Amniotic stem cell (primary cell): ENCODE measurements around the gene RPS17.
"Not testable (repeated sequence)": the region's sequence is repeated elsewhere in the genome, so short reads cannot be mapped to it uniquely, and the experiment has no call there.

Experiments
- DNase-seq: peaks from one replicate; lab custom pipeline; 2025; lab: John Stamatoyannopoulos, UW

The RPS17 gene

DNA sequence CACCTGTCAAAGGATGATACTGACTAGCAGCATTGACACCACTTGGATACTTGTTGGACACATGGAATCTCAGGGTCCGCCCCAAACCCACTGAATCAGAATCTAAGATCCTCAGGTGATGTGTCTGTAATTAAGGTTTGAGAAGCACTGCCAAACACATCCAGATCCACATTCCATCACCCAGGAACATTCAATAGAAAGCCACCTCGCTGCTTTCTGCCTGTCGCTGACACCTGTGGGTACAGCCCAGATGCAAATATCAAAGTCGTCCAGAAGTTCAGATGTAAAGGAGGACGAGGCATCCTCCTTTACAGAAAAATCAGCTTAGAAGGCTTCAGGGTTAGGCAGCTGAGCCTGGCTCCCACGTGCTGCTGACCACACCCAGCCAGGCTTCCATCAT lies 5.2 kb upstream of the RPS17 start:
- DNase-seq: no peak

DNA sequence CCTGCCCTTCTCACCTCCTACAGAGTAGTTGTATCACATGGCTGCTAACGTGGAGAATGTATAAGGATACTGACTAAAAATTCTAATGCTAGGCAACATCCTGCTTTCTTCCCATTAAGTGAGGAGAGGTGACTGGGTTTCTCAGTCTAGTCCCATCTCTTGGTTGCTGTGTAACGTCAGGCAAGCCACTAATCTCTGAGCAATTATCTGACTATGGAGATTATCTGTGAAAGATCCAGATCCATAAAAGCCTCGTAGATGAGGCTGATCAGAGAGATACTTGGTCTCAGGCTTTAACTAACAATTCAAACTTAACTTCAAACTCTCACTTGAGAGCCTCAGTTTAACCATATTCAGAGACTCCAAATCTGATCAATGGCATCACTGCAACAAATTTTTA lies 4.7 kb upstream of the RPS17 start:
- DNase-seq: no peak

DNA sequence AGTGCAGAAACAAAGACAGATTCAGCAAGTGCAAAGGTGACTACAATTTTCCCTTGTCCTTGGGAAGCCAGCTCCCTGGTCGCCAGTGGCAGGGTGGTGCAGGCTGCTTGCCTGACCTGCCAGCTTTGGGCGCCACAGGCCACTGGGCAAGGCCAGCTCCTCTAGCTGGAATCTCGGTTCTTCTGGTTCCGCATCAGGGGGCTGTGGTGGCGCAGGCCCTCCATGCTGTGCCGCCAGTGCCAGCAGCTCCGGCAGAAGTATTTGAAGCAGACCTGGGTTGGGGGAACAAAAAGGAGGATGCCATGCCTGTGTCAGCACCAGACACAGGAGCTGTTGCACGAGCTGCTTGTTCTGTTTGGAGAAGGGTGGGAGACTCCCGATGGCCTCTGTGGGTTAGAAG lies 4.2 kb upstream of the RPS17 start:
- DNase-seq: no peak

DNA sequence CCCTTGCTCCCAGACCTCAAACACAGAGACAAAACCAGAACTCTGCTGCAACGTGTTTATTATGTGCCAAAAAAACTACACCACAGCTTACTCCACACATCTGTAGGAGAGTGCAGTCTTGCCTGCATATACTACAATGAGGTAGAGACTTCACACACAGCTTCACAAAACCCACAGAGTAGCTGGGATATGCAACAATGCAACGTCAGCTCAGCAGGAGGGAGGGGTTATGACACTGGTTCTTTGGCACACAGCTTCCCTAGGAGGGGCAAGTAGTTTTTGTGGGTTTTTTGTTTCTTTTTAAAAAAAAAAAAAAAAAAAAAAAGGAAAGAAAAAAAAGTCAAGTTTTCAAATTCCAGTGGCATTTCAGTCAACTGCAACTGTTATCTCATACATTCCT lies 2.9 kb upstream of the RPS17 start:
- DNase-seq: no peak

DNA sequence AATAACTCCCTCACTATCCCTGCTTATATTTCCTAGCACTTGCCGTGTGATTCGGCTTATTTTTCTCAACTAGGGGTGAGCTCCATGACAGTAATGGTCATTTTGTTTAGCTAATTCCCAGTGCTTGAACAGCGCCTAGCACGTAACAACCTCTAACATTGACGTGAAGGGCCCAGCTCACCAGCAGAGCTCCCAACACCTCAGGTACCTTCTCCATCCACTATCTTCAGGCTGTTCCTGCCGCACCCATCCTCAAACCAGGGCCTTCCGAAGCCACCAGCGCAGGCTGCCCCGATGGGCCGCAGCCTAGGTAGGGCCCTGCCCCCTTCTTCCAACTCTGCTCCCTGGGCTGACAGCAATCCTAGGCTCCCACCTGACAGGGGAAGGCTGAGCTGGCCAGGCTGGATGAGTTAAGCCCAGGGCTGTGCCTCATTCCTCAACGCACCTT lies 751 bp upstream of the RPS17 start:
- DNase-seq: no peak

DNA sequence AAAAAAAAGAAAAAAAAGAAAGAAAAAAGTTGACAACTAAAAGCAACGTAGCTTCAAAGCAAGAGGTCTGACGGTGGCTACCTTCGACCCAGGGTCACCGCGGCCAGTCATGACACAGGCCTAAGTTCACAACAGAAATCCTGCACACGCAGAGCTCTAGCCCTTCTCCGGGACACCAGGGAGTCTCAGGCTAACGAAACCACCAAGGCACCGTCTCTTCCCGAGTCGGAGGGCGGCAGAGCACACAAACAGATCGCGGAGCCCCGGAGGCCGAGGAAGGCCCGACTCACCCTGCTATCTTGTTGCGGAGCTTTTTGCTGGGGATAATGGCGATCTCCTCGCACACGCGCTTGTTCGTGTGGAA lies 584 bp downstream of the RPS17 start:
- DNase-seq: no peak

DNA sequence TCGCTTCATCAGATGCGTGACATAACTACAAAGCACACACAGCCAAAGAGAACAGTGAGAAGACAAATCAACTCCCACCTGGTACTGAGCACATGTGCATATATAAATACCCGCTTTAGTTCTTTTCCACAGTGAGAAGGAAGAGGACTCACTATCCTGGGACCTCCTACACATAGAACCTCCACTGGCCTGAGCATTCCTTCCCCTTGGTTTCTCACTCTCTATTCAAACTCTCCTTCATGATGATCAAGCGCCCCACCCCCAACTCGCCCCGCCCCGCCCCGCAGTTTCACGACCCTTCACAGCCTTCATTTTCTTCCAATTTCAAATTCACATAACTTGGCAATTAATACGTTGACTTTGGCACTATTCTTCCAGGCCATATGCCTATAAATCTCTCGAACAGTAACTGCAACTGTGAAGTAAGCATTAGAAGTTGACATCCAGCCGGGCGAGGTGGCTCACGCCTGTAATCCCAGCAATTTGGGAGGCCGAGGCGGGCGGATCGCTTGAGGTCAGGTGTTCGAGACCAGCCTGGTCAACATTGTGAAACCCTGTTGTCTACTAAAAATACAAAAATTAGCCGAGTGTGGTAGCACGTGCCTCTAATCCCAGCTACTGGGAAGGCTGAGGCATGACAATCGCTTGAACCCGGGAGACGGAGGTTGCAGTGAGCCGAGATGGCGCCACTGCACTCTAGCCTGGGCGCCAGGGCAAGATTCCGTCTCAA lies 1.1 kb downstream of the RPS17 start:
- DNase-seq: no peak

DNA sequence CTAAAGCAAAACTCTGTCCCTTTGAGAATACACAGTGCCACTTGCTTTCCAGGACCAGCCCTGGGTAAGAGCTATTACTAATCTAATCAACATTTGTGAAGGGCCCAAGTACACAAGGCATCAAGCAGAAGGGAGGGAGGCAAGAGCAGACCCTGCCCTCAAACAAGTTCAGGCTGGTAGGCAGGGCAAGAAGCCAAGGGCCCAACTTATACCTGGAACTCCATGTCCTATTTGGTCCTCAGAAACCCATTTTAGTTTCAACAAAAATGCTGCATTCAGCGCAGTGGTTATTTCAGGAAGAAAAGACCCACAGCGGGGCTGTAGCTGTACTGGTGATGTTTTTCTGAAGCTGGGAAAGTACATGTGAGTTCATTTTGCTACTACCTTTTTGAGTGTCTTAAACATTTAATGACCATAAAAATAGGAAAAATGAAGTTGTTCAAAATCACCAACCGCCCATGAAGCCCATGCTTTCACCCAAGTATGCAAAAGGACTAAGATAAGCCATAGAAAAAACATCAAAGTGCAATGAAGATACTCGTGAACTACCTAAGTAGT lies 2.8 kb downstream of the RPS17 start:
- DNase-seq: no peak

DNA sequence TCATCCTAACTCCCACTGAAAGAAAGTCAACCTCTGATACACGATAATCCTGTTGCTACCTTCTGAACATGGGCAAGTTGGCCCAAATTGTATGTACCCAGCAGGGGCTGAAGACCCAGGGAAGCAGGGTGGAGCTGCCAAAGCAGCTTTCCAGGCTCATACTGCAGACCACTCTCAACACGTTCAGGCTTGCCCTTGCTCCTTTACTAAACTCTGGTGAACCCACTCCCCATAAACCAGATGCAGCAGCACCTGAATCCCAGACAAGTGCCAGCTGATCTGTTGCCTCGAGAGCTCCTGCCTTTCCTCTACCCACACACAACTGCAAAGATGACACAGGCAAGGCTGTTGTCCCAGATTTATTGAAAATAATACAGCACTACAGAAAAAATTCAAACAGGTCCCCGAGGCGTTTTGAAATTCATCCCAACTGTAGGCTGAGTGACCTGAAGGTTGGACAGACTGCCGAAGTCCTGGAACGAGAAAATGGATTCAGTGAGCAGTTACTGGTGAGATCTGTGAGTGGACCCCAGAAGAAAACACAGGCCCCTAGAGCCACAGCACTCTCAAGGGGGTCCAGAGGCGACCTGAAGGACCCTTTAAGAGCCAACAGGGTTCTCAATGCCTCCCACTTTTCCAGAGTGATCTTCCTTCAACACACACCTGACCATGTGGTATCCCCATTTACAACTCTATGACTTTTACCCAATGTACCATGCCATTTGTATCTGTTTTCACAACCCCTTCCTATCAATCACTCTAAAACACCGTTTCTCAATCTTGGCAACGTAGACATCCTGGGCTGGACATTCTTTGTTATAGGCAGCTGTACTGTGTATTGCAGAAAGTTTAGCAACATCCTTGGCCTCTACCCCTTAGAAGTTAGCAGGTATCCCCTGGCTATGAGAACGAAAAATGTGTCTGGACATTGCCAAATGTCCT lies 3.6 kb downstream of the RPS17 start:
- DNase-seq: no peak

DNA sequence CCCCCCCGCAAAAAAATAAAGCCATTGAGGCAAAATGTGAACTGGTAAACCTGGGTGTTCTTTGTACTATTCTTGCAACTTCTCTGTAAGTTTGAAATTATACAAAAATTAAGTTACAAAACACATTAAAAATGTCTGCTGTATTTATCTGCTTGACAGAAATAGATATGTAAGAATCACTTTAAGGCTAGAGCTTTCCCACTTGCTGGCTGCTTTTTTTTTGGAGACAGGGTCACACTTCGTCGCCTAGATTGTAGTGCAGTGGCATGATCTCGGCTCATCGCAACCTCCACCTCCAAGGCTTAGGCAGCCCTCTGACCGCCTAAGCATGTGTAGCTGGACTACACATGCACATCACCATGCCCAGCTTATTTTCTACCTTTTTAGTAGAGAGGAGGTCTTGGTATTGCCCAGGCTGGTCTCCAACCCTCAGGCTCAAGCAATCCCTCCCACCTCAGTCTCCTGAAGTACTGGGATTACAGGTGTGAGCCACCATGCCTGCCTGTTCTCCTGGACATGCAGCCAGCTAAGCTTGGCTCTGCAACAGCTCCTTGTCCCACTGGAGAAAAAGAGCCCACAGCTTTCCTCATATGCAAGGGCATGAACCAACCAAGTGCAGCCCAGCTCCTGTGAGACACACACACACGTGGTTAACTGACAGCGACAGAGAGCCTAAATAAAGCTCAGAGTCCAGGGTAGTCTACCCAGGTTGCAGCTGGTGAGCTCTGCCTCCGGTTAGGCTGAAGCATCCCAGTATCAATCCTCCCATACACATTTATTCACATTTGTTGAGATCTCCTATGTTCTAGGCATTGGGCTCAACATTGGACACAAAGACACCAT lies 4.5 kb downstream of the RPS17 start:
- no peak for DNase-seq

DNA sequence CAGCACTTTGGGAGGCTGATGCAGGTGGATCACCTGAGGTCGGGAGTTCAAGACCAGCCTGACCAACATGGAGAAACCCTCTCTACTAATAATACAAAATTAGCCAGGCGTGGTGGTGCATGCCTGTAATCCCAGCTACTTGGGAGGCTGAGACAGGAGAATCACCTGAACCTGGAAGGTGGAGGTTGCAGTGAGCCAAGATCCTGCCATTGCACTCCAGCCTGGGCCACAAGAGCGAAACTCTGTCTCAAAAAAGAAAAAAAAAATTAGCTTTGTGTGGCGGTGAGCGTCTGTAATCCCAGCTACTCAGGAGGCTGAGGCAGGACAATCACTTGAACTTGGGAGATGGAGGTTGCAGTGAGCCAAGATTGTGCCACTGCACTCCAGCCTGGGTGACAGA lies 5.1 kb downstream of the RPS17 start:
- DNase-seq: not testable (repeated sequence)

DNA sequence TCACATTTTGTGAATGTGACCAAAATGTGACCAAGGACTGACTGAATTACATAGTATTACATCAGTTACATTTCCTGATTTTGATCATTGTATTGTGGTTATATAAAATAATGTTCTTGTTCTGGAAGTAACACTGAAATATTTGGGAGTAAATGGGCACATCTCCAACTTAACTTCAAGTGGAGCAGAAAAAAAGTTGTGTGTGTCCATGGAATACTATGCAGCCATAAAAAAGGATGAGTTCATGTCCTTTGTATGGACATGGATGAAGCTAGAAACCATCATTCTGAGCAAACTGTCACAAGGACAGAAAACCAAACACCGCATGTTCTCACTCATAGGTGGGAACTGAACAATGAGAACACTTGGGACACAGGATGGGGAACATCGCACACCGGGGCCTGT lies 5.8 kb downstream of the RPS17 start:
- not testable (repeated sequence) for DNase-seq

DNA sequence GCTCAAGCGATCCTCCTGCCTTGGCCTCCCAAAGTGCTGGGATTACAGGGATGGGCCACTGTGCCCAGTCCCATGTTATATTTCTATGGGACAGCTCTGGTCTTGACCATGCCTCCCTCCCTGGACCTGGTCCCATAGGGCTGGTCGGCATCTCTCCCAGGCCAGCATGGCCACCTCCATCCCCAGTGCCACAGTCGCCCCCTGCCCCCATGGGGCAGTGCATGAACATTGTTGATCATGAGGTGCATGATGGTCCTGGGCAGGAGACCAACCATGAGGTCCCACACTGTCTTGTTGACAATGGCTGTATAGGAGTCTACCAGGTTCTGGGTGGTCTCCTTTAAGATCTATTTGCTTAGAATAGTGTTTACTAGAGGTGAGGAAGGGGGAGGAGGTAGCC lies 6.5 kb downstream of the RPS17 start:
- DNase-seq: no peak

DNA sequence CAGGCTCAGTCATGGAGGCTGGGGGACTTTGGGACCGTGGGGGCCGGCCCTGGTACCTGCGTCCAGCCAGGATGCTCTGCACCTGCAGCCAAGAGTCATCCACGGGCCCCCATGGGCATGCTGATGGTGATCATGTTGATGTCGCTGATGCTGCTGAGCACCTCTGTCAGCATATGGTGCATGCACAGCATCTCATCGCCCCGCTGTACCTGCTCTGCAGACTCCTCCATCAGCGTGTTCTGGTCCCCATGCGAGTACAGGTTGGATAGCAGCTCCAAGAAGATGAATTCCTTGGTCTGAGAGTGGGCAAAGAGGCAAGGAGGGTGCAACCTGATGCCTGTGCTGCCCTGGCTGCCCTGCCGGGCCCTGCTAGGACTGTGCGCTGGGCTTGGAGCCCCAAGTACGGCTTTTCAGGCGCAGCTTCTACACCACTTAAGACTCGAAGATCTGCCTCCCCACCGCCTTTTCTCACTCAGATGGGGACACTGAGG lies 7.2 kb downstream of the RPS17 start:
- no peak for DNase-seq

DNA sequence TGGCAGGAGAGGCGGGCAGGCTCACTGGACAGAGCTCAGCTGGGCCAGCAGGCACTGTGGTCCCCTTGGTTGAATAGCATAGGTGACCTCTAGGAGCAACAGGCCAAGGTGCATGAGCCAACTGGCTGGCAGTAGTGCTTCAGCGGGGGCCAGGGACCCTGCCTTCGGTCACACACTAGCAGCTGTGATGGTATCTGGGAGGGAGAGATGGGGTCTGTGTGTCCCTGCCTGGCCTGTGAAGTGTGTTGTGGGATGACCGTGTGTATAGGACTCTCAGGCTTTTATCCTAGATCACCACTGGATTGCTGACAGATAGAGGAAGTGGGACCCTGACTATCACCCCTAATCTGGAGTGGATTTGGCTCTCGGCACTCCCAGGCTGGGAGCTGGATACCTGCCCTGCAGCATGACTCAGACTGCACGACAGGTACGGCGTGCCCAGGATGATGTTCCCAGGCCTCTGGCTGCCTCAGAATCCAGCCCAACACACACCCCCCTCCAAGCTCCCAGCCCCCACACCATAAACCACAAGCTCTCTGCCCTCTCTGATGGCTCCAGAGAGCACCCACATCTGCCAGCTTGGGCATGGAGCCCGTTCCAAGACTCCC lies 7.8 kb downstream of the RPS17 start:
- no peak for DNase-seq

DNA sequence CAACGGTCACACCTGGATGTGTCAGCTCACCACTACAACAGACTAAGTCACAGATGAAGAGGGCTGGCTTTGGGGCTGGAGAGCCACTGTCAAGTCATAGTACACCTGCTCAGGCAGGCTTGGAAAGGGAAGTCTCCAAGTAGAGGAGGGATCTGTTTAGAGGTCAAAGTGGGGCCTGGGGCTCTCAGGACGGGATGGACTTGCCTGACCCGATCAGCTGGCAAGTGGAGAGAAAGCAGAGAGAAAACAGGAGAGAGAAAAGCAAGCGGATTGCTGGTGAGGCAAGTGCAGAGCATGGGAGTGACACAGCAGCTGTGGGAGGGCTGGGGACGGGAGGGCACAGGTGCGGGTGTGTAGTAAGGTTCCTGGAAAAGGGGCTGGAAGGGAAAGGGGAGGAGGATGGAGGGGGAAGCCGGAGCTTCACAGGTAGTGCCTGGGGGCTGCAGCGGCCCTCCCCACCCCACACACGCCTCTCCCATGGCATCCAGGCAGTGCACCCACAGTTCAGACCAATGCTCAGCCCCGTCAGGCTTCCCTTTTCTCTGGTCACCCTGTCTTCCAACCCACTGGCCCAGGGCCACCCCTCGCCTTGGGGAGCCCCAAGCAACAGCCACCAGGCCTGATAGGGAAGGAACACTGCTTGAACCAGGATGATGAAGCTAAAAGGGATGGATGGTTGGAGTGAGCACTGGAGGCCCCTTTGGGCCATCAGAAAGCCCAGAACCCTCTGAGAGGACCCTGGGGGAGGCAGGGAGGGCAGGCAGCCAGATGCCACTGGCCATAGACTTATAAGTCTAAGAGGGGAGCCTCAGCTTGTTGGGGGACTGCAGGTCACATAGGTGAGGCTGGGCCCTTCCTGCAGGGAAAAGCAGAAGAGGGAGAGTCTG lies 8.5 kb downstream of the RPS17 start:
- no peak for DNase-seq

DNA sequence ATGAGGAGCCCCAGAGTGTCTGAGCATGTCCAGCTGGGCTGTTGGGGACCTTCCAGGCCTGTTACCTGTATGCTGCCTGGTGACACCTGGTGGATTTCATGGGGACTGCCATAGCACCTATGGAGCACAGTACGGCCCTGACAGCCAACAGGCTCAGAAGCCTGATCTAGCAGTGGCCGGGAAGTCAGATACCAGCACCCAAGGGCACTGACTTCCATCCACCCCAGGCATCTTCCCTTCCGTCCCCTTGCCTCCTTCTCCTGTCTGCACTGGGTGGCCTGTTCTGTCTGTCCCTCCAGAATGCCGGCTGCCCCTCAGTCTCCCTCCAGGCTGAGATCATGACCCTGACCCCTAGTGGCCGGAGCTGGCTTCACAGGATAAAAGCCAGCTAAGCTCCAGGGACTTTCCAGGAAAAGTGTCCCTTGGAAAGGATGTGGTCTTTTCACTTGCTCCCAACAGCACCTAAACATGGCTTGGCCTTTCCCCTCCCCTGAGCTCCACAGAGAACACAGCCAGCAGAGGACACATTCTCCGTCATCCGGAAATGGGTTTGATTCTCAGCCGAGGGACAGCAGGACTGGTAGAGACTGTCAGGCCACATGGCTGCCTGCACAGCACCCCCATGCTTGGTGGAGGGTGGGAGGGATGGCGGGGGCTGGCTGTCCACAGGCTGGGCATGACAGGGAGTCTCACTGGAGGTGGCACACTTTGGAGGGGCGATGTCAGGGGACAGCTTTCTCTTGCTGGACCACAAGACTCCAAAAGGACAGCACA lies 9.5 kb downstream of the RPS17 start:
- no peak for DNase-seq

DNA sequence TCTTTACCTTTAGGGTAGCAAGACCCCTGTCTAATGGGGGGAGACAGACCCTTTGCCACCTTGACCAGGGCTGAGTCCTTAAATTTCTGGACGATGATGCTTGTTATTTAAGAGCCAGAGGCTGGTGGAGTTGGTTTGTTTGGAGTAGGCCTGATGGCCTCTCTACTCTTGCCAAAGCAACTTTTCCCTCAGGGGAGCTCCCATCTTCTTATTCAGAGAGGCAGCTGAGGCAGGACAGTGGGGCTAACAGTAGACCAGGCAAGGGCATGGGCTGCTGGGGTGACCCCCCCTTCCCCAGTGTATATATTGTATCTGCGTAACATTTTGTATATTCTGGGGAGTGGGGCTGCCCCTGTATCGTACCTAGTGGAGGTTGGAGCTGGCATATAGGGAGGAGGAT lies 10.3 kb downstream of the RPS17 start:
- DNase-seq: no peak

DNA sequence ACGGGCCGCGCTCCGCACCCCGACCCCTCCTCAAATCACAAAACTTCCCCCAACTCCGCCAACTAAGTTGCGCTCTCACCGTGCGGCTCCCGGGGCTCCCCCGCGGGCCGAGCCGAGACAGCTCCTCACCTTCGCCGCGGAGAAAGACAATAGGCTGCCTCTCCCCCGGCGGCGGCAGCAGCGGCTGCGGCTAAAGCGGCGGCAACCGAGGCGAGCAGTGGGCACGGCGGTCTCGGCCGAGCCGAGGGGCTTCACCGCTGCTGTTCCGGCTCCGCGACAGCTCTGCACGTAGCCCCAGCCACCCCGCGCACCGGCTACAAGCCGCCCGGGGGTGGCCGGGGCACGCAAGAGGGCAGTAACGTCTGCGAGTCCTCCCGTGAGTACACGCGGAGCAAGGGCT lies 26.7 kb downstream of the RPS17 start:
- not testable (repeated sequence) for DNase-seq

DNA sequence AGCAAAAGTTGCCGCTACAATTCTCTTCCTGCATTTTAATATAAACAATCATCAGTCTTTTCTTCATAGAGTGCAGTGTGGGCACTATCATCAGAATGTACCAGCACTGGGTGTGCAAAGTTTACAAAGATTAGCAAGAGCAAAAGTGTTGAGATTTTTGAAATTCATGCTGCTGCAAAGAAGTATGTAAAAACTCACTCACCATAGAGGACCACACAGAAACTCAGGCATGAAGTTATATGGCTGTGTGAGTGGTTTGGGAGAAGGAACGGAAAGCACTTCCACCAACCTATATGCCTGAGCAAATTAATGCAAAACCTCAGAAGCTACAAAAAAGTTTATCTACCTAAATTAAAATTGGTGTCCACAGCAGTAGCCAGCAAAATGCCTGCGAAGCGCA lies 32.6 kb downstream of the RPS17 start:
- DNase-seq: not testable (repeated sequence)
